SK-N-SH (cell line): ENCODE results near the gene HNRNPL.

Experiments used
- CHD2 ChIP-seq: fragments of 150-350 bp; IDR thresholded peaks from 2 replicates; pipeline ENCODE4 v1.6.1; 2018; ENCODE audit warnings: low read length; ENCODE audit not compliant: partially characterized antibody
- EP300 ChIP-seq, 2 experiments: IDR thresholded peaks; 2 replicates each; pipeline versions ENCODE4 v1.4.0 to v1.6.1; 2012; ENCODE audit warnings: borderline replicate concordance in 1 of 2, low read depth in 1 of 2, low read length in 1 of 2
- GATA2 ChIP-seq: sonication (generic); formaldehyde crosslinking; IDR thresholded peaks from 2 replicates; pipeline ENCODE4 v1.5.0; 2020; ENCODE audit warnings: mild to moderate bottlenecking, missing genetic modification reagents
- JUND ChIP-seq: IDR thresholded peaks from 2 replicates; pipeline ENCODE4 v1.4.0; 2012
- POLR2AphosphoS5 ChIP-seq: IDR thresholded peaks from 2 replicates; pipeline ENCODE4 v1.6.1; 2012; ENCODE audit warnings: low read depth, low read length
- RCOR1 ChIP-seq: fragments of 150-350 bp; IDR thresholded peaks from 2 replicates; pipeline ENCODE4 v1.6.1; 2017; ENCODE audit warnings: antibody characterized with exemption, low read length
- SIN3A ChIP-seq: IDR thresholded peaks from 2 replicates; pipeline ENCODE4 v1.6.1; 2012; ENCODE audit warnings: low read depth, mild to moderate bottlenecking, low read length, moderate library complexity, borderline replicate concordance
- TAF1 ChIP-seq: IDR thresholded peaks from 2 replicates; pipeline ENCODE4 v1.6.1; 2012; ENCODE audit warnings: low read depth, mild to moderate bottlenecking, low read length, moderate library complexity, borderline replicate concordance
- USF1 ChIP-seq: IDR thresholded peaks from 2 replicates; pipeline ENCODE4 v1.4.0; 2012; ENCODE audit warnings: low read depth, borderline replicate concordance
- YY1 ChIP-seq: IDR thresholded peaks from 2 replicates; pipeline ENCODE4 v1.4.0; 2012; ENCODE audit warnings: low read depth, mild to moderate bottlenecking
- TF ChIP-seq, protein P1 (sequence below): fragments of 200-600 bp; sonication (generic); IDR thresholded peaks from 2 replicates; pipeline ENCODE4 v1.6.1; 2017; ENCODE audit warnings: antibody characterized with exemption, mild to moderate bottlenecking, moderate library complexity
- TF ChIP-seq, protein P2 (sequence below): IDR thresholded peaks from 2 replicates; pipeline ENCODE4; 2012
- TF ChIP-seq, protein P3 (sequence below): IDR thresholded peaks from 2 replicates; pipeline ENCODE4 v1.6.1; 2012; ENCODE audit warnings: mild to moderate bottlenecking, low read depth, low read length, moderate library complexity
- TF ChIP-seq, protein P4 (sequence below): fragments of 150-350 bp; IDR thresholded peaks from 2 replicates; pipeline ENCODE4 v1.6.1; 2017; ENCODE audit warnings: antibody characterized with exemption, low read length, low read depth, borderline replicate concordance

GRCh38 chr19:38812841-38813320, 36.9 kb downstream of the HNRNPL start, which contains the start of gene LGALS4:
- TF ChIP-seq SIN3A (no peak), POLR2AphosphoS5 (no peak), TAF1 (no peak), GATA2 (CRISPR knock-in tag) (no peak), CHD2 (no peak), YY1 (no peak), JUND (no peak), EP300 (IDR thresholded peaks at IDR 0.05; ENCODE audit: borderline replicate concordance in 1 of 2, low read depth in 1 of 2, low read length in 1 of 2) (no peak), RCOR1 (no peak), USF1 (no peak)
- TF ChIP-seq, protein P1, sequence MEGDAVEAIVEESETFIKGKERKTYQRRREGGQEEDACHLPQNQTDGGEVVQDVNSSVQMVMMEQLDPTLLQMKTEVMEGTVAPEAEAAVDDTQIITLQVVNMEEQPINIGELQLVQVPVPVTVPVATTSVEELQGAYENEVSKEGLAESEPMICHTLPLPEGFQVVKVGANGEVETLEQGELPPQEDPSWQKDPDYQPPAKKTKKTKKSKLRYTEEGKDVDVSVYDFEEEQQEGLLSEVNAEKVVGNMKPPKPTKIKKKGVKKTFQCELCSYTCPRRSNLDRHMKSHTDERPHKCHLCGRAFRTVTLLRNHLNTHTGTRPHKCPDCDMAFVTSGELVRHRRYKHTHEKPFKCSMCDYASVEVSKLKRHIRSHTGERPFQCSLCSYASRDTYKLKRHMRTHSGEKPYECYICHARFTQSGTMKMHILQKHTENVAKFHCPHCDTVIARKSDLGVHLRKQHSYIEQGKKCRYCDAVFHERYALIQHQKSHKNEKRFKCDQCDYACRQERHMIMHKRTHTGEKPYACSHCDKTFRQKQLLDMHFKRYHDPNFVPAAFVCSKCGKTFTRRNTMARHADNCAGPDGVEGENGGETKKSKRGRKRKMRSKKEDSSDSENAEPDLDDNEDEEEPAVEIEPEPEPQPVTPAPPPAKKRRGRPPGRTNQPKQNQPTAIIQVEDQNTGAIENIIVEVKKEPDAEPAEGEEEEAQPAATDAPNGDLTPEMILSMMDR: no peak
- TF ChIP-seq, protein P2, sequence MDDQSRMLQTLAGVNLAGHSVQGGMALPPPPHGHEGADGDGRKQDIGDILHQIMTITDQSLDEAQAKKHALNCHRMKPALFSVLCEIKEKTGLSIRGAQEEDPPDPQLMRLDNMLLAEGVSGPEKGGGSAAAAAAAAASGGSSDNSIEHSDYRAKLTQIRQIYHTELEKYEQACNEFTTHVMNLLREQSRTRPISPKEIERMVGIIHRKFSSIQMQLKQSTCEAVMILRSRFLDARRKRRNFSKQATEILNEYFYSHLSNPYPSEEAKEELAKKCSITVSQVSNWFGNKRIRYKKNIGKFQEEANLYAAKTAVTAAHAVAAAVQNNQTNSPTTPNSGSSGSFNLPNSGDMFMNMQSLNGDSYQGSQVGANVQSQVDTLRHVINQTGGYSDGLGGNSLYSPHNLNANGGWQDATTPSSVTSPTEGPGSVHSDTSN: no peak
- TF ChIP-seq, protein P3, sequence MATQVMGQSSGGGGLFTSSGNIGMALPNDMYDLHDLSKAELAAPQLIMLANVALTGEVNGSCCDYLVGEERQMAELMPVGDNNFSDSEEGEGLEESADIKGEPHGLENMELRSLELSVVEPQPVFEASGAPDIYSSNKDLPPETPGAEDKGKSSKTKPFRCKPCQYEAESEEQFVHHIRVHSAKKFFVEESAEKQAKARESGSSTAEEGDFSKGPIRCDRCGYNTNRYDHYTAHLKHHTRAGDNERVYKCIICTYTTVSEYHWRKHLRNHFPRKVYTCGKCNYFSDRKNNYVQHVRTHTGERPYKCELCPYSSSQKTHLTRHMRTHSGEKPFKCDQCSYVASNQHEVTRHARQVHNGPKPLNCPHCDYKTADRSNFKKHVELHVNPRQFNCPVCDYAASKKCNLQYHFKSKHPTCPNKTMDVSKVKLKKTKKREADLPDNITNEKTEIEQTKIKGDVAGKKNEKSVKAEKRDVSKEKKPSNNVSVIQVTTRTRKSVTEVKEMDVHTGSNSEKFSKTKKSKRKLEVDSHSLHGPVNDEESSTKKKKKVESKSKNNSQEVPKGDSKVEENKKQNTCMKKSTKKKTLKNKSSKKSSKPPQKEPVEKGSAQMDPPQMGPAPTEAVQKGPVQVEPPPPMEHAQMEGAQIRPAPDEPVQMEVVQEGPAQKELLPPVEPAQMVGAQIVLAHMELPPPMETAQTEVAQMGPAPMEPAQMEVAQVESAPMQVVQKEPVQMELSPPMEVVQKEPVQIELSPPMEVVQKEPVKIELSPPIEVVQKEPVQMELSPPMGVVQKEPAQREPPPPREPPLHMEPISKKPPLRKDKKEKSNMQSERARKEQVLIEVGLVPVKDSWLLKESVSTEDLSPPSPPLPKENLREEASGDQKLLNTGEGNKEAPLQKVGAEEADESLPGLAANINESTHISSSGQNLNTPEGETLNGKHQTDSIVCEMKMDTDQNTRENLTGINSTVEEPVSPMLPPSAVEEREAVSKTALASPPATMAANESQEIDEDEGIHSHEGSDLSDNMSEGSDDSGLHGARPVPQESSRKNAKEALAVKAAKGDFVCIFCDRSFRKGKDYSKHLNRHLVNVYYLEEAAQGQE: no peak
- TF ChIP-seq, protein P4, sequence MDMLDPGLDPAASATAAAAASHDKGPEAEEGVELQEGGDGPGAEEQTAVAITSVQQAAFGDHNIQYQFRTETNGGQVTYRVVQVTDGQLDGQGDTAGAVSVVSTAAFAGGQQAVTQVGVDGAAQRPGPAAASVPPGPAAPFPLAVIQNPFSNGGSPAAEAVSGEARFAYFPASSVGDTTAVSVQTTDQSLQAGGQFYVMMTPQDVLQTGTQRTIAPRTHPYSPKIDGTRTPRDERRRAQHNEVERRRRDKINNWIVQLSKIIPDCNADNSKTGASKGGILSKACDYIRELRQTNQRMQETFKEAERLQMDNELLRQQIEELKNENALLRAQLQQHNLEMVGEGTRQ: no peak
